RPMI8226 (cell line): Measurements from ENCODE around the gene CA5B.
"Not testable (repeated sequence)": the region's sequence is repeated elsewhere in the genome, so short reads cannot be mapped to it uniquely, and the experiment has no call there.

Experiments used
- DNase-seq: peaks from one replicate; pipeline ENCODE4 v3.0.0-alpha.2; 2015

Gene CA5B

DNA sequence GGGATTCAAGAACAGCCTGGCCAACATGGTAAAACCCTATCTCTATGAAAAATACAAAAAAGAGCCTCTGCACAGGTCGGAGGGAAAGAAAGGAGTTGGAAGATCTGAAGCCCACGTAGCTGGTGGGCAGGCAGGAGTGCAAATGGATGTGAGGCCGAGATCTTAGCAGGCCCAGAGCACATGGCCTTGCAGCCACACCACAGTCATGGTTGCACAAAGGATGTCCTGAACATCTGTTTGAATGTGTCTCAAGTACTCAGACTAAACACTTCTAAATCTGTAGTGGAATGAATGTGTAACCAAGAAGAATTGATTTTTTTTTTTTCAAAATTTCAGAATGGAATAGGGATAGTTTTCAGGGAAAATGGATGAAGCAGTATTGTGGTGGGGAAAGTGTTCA, 10.8 kb downstream of the CA5B start:
- DNase-seq, result no peak

DNA sequence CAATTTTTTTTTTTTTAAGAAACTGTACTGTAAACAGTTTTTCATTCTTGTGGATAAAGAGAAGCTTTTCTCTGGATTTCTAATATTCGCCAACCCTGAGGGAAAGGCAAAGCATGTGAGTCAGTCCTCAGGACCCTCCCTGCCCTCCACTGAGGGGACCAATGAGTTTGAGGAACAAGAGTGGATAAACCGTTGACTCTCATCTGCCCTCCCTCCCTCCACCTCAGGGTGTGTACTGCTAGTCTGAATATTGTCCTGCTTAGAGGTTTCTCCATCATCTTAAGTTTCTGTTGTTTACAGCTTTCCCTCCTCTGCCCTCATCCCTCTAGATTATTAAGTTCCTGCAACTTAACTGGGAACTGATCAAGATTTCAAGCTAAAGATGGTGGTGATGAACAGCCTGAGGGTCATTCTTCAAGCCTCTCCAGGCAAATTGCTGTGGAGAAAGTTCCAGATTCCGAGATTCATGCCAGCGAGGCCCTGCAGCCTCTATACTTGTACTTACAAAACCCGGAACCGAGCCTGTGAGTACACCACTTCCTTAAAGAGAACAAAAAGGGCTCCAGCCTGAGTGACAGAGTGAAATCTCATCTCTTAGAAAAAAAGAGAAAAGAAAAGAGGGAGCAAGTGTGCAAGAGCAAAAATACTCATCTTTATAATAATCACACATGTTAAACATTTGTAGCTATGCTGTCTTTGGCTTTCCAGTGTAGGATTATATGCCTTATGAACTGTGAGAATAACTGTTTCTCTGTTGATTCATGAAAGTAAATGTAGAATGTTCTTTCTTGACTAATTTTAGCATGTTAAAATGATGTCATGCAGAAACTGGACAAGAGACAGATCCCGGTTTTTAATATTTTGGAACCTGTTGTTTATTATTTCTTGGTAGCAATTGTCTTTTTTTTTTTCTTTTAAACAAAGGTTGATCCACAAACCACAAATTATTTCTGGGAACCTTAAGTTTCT, 11.9 kb downstream of the CA5B start:
- no peak for DNase-seq

DNA sequence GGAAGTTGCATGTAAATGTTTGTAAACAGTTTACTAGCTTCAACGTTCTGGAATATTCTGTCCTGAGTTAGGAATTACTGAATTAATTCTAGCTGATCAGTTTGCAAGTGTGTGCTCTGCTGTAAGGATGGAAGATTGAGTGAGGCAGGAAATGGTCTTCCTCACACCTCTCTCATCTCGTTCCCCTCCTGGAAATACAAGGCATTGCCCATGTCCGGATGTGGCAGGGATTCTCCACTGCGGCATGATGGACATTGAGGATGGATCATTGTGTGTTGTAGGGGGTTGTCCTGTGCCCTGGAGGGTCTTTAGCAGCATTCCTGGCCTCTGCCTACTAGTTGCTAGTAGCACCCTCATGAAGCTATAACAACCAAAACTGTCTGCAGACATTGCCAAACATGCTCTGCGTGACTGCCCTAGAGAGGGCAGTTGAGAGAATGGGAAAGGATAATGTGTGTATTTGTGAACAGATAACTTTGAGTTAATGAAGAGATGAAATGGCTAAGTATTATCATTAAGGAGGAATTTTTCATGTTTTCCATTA, 12.6 kb downstream of the CA5B start:
- no peak for DNase-seq

GRCh38 chrX:15751155-15751819, 13.2 kb downstream of the CA5B start:
- no peak for DNase-seq

GRCh38 chrX:15755091-15755490, 17.0 kb downstream of the CA5B start:
- DNase-seq, result no peak

DNA sequence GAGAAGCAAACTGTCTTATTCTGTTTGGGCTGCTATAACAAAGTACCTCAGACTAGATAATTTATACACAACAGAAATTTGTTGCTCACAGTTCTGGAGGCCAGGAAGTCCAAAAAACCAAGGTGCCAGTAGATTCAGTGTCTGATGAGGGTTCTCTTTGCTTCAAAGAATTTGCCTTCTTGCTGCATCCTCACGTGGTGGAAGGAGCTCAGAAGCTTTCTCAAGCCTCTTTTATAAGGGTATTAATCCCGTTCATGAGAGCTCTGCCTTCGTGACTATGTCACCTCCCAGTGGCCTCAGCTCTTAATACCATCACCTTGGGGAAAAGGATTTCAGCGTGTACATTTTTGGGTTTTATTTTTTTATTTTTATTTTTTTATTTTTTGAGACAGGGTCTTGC, 20.1 kb downstream of the CA5B start:
- DNase-seq, result no peak

DNA sequence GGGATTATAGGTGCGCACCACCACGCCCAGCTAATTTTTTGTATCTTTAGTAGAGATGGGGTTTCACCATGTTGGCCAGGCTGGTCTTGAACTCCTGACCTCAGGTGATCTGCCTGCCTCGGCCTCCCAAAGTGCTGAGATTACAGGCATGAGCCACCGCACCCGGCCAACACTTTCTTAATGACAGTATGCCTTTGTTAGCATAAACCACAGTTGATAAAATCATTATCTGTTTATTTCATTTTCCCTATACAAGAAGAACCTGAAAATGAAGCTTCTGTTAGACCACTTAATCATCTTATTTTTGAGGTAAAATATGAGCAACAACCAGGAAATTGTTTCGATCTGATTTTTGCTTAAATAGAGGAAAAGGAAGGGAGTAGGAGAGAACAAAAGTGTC, 21.8 kb downstream of the CA5B start:
- DNase-seq, result not testable (repeated sequence)

- DNase-seq, result peak; percentile 31
Observed at GRCh38 chrX:15761564-15762191, 23.6 kb downstream of the CA5B start.

GRCh38 chrX:15769300-15769954, 31.4 kb downstream of the CA5B start:
- DNase-seq, result no peak

DNA sequence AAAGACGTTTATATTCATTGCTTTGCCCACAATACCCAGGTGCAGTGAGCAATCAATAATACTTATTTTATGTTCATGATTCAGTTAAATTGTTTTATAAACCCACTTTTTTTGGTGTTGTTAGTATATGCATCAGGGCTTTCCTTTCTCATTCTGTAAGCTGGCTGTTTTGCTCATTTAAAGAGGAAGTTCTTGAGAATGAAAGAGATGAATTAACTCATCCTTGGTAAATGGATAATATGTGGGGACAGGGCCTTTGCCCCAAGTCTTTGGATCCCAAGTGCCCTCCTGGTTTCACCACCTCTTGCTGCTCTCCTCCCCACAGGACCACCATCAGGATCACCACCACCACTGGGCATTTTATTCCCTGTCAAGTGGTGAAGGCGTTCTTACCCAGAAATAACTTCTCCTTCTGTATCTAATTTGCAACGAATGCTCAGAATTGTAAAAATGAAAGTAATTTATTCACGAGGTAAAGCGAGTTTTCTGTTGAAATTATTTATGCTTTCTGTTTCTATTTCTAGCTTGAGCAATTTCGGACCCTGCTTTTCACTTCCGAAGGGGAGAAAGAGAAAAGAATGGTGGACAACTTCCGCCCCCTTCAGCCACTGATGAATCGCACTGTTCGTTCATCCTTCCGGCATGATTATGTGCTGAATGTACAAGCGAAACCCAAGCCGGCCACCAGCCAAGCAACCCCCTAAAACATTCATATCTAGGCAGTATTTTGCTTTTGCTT, 44.1 kb downstream of the CA5B start:
- peak; percentile 37 for DNase-seq

DNA sequence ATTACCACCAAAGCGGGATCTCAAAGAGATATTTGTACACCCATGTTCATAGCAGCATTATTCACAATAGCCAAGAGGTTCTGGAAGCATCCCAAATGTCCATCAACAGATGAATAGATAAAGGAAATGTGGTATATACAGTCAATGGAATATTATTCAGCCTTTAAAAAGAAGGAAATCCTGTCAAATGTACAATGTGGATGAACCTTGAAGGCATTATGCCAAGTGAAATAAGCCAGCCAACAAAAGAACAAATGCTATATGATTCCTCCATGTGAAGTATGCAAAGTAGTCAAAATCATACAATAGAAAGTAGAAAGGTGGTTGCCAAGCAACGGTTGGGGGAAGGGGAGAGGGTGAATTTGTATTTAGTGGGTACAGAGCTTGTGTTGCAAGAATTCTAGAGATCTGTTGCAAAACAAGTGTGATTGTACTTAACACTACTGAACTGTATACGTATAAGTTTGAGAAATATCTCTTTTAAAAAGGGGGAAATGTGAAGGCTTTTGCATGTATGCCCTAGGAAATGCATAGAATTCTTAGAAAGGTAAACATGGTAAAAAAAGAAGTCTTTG, 47.2 kb downstream of the CA5B start:
- DNase-seq, result no peak

GRCh38 chrX:15786915-15787314, 48.8 kb downstream of the CA5B start:
- DNase-seq, result no peak

DNA sequence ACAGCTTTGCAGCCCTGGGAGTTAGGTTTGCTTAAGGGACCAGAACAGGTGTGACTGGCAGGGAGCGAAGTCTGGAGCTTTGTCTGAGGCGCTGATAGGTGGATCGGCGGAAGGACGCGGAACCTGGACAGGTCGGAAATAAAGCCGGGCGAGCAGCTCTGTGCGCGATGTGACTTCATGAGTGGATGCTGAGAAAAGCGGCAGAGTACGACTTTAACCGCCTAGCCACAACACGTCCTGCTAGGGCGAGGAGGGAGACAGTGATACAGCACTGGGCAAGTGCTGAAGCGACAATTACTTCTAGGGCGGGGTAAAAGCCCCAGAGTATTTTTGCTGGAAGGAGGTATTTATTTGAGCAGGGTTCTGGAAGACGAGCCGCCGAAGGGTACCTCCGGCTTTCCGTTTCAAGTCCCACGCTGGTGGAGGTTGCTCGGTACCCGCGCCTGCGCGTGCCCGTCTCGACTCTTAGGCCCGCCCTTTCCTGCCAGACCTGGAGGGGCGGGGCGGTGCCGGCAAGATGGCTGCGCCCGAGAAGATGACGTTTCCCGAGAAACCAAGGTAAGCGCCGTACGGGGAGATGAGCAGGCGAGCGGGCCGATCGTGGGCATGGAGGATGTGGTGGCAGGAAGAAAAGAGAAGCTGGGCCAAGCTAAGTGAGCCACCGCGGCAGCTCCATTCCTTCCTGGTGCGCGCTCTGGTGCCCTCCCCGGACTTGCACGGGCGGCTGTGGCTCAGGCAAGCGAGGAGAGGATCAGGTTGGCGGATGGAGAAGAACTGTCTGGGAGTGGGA, 52.1 kb downstream of the CA5B start, which contains the start of gene ZRSR2:
ZRSR2 (plus strand) TSS at position 506 of the 790 bp plus-strand sequence; CDS start at position 518, 12 bp downstream.
- peak; percentile 87 for DNase-seq

DNA sequence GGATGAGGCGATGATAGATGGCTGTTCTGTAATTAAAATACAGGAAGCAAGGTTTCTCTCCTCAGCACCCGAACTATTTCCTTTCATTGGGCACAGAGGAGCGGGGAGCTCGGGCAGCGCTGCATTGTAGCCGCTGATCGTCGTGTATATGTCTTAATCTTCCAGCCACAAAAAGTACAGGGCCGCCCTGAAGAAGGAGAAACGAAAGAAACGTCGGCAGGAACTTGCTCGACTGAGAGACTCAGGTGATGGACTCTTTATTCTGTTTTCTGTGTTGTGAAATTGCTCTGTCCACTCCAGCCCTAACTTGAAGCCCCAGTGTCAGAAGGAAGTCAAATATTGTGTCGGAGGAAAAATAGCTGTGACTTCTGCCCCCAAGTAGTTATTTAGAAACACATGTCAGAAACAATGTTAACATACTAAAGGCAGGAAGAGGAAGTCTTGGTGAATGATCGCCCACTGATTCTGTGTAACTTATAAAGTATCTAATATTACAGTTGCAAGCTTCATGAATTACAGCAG, 52.8 kb downstream of the CA5B start:
- no peak for DNase-seq

GRCh38 chrX:15797707-15798106, 59.6 kb downstream of the CA5B start:
- DNase-seq, result no peak

GRCh38 chrX:15804563-15804962, 66.5 kb downstream of the CA5B start:
- no peak for DNase-seq

DNA sequence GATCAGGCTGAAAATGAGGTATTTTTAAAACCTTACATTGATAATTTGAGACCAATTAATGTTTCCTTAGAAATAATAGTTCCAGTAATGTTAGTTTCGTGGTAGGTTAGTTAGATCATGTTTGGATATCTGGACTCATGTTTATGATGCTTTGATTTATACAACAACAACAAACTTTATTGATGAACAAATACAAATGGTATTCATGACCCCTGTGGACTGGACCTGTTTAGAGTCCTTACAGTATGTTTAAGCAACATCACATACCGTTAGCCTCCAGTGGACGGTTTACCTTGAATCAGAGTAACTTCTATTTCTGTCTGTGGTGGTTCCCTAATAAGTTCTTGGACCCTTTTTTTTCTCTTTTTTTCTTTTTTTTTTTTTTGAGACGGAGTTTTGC, 70.2 kb downstream of the CA5B start:
- no peak for DNase-seq

DNA sequence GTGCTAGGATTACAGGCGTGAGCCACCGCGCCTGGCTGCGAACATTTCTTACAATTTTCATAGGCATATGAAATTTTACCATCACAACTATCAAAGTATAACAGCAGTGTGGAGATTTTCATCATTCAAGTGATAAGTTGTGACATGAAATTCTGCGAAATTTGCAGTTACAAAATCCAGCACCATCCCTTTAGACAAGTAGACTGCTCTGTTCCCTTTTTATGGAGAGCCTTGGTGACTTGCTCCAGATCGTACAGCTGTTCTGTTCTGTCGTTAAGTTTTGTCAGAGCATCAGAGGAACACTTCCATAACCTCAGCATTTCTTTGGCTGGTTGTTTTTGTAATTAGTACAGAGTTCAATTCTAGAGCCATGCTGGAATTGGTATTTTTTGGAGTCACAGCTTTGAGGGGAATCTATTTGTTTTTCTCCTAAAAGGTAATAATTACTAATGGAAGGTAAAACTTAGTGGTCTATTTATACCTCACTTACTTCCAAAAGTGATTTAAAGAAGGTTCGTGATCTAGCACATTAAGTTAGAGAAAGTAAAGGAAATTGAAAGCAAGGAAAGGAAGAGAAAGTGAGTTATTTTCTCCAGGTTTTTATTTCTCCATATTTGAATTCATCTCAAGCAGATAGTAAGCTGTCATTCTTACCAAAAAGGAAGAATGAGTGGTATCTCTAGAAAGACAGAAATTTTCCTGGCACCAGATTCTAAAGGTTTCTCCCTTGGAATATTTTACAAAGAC, 74.3 kb downstream of the CA5B start:
- no peak for DNase-seq

DNA sequence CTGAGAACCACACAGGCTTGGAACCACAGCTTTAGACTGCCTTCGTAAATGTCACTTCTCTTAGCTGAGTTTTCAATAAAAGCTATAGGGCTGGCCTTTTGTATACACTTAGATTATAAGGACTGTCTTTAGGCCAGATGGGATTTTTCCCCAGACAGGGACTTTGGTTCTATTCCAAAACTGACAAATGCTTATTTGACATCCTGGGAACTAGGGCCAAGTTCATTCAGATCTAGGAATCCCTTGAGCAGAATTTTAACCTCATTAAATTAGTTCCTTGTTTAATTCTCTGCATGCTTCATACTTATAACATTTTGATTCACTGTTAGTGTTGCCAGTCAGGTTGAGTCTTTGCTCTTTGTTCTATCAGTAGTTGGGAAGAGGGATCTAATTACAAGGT, 75.3 kb downstream of the CA5B start:
- no peak for DNase-seq
